Erythroblast (primary cell): ENCODE data around the gene CLEC4F.

Experiments
- DNase-seq, 2 experiments: peaks; one replicate each; lab custom pipeline; 2025; lab: John Stamatoyannopoulos, UW
- GATA1 ChIP-seq: IDR thresholded peaks from 2 replicates; pipeline ENCODE4 v1.6.1; 2011; ENCODE audit warnings: low read depth, mild to moderate bottlenecking, control low read depth, low read length, moderate library complexity
- POLR2A ChIP-seq: IDR thresholded peaks from 2 replicates; pipeline ENCODE4 v1.6.1; 2011; ENCODE audit warnings: mild to moderate bottlenecking, low read length

The CLEC4F gene

GRCh38 chr2:70790136-70790828, 30.1 kb downstream of the CLEC4F start, which contains the start of gene FIGLA:
TSS of gene FIGLA (minus strand) at chr2:70790643. CDS start at chr2:70790638, 5 bp downstream.
- DNase-seq: no peak
- TF ChIP-seq POLR2A: no peak
- no peak for TF ChIP-seq GATA1

- DNase-seq: peak; percentile 64 to 75
- TF ChIP-seq POLR2A: no peak
- TF ChIP-seq GATA1: no peak
Measured at GRCh38 chr2:70789304-70790135, 30.9 kb downstream of the CLEC4F start.

- DNase-seq: peak; percentile 90 to 91
- TF ChIP-seq POLR2A (no peak), GATA1 (no peak)
Measured at GRCh38 chr2:70785137-70785911, 35.1 kb downstream of the CLEC4F start.

GRCh38 chr2:70784320-70784719, 36.1 kb downstream of the CLEC4F start:
- peak in 1 of 2 experiments; percentile 45 for DNase-seq
- TF ChIP-seq GATA1 (no peak), POLR2A (no peak)

- DNase-seq: no peak
- TF ChIP-seq POLR2A (no peak), GATA1 (no peak)
Measured at GRCh38 chr2:70779911-70780545, 40.4 kb downstream of the CLEC4F start.

GRCh38 chr2:70779491-70779890, 40.9 kb downstream of the CLEC4F start:
- no peak for DNase-seq
- TF ChIP-seq GATA1 (no peak), POLR2A (no peak)

GRCh38 chr2:70778676-70779075, 41.7 kb downstream of the CLEC4F start:
- DNase-seq: no peak
- TF ChIP-seq POLR2A (no peak), GATA1 (no peak)

- no peak for TF ChIP-seq POLR2A
- no peak for TF ChIP-seq GATA1
- DNase-seq: peak in 1 of 2 experiments; percentile 13
Measured at GRCh38 chr2:70777450-70777849, 42.9 kb downstream of the CLEC4F start.

GRCh38 chr2:70776266-70776665, 44.1 kb downstream of the CLEC4F start:
- TF ChIP-seq GATA1 (no peak), POLR2A (no peak)

GRCh38 chr2:70775141-70775540, 45.3 kb downstream of the CLEC4F start:
- peak; percentile 11 to 22 for DNase-seq

More at GRCh38 chr2:70776266-70776665, 44.1 kb downstream of the CLEC4F start:
- DNase-seq: no peak

GRCh38 chr2:70772486-70773155, 47.8 kb downstream of the CLEC4F start:
- TF ChIP-seq GATA1 (no peak), POLR2A (no peak)
- DNase-seq: no peak

More at GRCh38 chr2:70775141-70775540, 45.3 kb downstream of the CLEC4F start:
- no peak for TF ChIP-seq POLR2A
- TF ChIP-seq GATA1: no peak

GRCh38 chr2:70771446-70771845, 49.0 kb downstream of the CLEC4F start:
- no peak for DNase-seq
- TF ChIP-seq GATA1: no peak
- no peak for TF ChIP-seq POLR2A
